PC-9 (cell line): ENCODE measurements around the gene DNAJB8. TPM values are rescaled to one million over a fixed set of nuclear protein-coding genes. Genes with fewer than 3 reads are reported as not detected.

ENCODE experiments used
- BruUV-seq: library from RNA; stranded (reverse); fragments of 400-500 nt; replicated peaks from 2 replicates; lab custom pipeline; 2021; lab: Mats Ljungman, UMichigan
- CTCF ChIA-PET: fragments of 300-600 bp; sonication (Branson Sonifier 250); formaldehyde crosslinking; loops from one replicate; lab custom pipeline; 2022; ENCODE audit warnings: antibody characterized with exemption; lab: Charles Lee
- POLR2A ChIA-PET: fragments of 300-600 bp; sonication (Branson Sonifier 250); formaldehyde crosslinking; loops from one replicate; lab custom pipeline; 2022; ENCODE audit warnings: antibody characterized with exemption; ENCODE audit not compliant: unreplicated experiment; lab: Charles Lee
- DNase-seq, 2 experiments: peaks; one replicate each; pipeline versions ENCODE4 v3.0.0 to v3.0.0-alpha.2; 2015 to 2022; ENCODE audit warnings: mixed read lengths in 1 of 2
- H2AFZ ChIP-seq: fragments of 200-600 bp; sonication (generic); 2 replicates; pipeline ENCODE4 v1.8.1; 2017; ENCODE audit warnings: antibody characterized with exemption
- H3F3A ChIP-seq: fragments of 200-600 bp; sonication (generic); 2 replicates; pipeline ENCODE4 v1.8.1; 2017; ENCODE audit warnings: antibody characterized with exemption, mild to moderate bottlenecking, low read depth; ENCODE audit not compliant: insufficient read depth
- H3K27ac ChIP-seq: fragments of 200-600 bp; sonication (generic); 2 replicates; pipeline ENCODE4 v1.6.1; 2016; ENCODE audit warnings: mixed run types
- H3K27me3 ChIP-seq: fragments of 200-600 bp; sonication (generic); 2 replicates; pipeline ENCODE4 v1.6.1; 2016; ENCODE audit warnings: low read depth, mixed run types; ENCODE audit not compliant: insufficient read depth
- H3K36me3 ChIP-seq: fragments of 200-600 bp; sonication (generic); 2 replicates; pipeline ENCODE4 v1.6.1; 2016; ENCODE audit warnings: low read depth, mixed run types
- H3K4me1 ChIP-seq: fragments of 200-600 bp; sonication (generic); replicated peaks from 2 replicates; pipeline ENCODE4 v1.6.1; 2016; ENCODE audit warnings: mixed run types; ENCODE audit not compliant: insufficient read depth
- H3K4me2 ChIP-seq: fragments of 200-600 bp; sonication (generic); 2 replicates; pipeline ENCODE4 v1.6.1; 2017; ENCODE audit warnings: mixed run types
- H3K4me3 ChIP-seq: fragments of 200-600 bp; sonication (generic); 2 replicates; pipeline ENCODE4 v1.6.1; 2016; ENCODE audit warnings: mixed run types
- H3K79me2 ChIP-seq: fragments of 200-600 bp; sonication (generic); 2 replicates; pipeline ENCODE4 v1.6.1; 2017; ENCODE audit warnings: low read depth, mixed run types
- H3K9me2 ChIP-seq: fragments of 200-600 bp; sonication (generic); 2 replicates; pipeline ENCODE4 v1.8.1; 2017; ENCODE audit warnings: mild to moderate bottlenecking; ENCODE audit not compliant: insufficient read depth
- H3K9me3 ChIP-seq: fragments of 200-600 bp; sonication (generic); 2 replicates; pipeline ENCODE4 v1.8.1; 2016; ENCODE audit warnings: low read depth; ENCODE audit not compliant: insufficient read depth
- H4K20me1 ChIP-seq: fragments of 200-600 bp; sonication (generic); 2 replicates; pipeline ENCODE4 v1.8.1; 2017; ENCODE audit not compliant: insufficient read depth
- CTCF ChIP-seq: fragments of 200-600 bp; sonication (generic); conservative IDR thresholded peaks from 2 replicates; pipeline ENCODE4 v1.6.1; 2017; ENCODE audit warnings: mixed run types, antibody characterized with exemption, mild to moderate bottlenecking, moderate library complexity
- EZH2 ChIP-seq: fragments of 200-600 bp; sonication (generic); IDR thresholded peaks from 2 replicates; pipeline ENCODE4 v1.8.0; 2017; ENCODE audit warnings: antibody characterized with exemption, low read depth
- intact Hi-C: fragments of 100-400 bp; cut with micrococcal nuclease; formaldehyde crosslinking; loops from one replicate; pipeline ENCODE4 v1.10.0; 2022; ENCODE audit not compliant: unreplicated experiment
- total RNA-seq: library from RNA; stranded (reverse); gene quantifications from 2 replicates; pipeline ENCODE4 v1.2.3, GENCODE V29; 2021

DNAJB8 gene
- total RNA-seq, 1 experiment from 2014 or later = not detected

DNA sequence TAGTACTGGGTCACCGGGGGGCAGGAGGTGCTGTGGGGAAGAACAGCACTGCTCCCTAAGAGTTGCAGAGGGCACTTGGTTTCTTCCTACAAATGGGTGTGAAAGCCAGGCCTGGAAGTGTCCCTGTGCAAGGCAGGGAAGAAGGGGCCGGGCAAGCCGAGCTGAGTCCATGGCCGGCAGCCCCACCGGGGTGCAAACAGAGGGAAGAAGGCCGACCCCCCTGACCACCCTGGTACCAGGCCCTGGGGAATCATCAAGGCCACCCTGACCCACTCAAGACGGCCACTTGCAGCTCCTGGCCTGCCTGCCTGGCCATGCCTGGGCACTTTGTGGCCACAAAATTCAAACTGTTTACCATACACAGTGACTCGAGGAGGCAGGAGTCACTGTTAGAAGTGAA, 8.7 kb upstream of the DNAJB8 start:
- Histone ChIP-seq H2AFZ (no peak overlapping the region), H3K27ac (no peak overlapping the region), H3K27me3 (no peaks in the 10 kb centered on the region), H3F3A (0 out of 2 replicates have a peak, but pooled peaks cover 4% of the 10 kb centered on the region), H3K4me3 (no peak overlapping the region), H3K4me1 (no peaks in the 10 kb centered on the region), H3K9me3 (no peaks in the 10 kb centered on the region), H4K20me1 (no peaks in the 10 kb centered on the region), H3K9me2 (no peaks in the 10 kb centered on the region), H3K36me3 (no peaks in the 10 kb centered on the region), H3K79me2 (no peaks in the 10 kb centered on the region), H3K4me2 (no peak overlapping the region)
- DNase-seq = no peak
- no peak for TF ChIP-seq CTCF
- no TSS peak for BruUV-seq
- CTCF ChIA-PET = no interaction called here
- intact Hi-C loops = no loop called here
- POLR2A ChIA-PET = no interaction called here

DNA sequence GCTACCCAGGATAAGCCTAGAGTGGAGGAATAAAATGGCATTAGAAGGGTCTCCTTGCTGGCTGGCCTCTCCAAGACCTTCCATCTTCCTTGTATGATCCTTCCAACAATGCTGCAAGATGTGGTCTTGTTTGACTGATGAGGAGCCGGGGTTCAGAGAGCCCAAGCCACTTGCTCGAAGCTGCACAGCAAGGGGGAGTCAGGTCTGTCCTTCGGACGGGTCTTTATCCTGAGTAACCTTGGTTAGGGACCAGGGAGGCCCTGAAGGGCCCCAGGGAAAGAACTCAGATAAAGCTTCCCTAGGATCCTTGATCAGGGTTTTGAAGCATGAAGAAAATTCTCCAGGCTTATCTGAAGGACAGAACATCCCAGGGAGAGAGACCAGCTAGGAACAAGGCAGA, 7.0 kb upstream of the DNAJB8 start:
- Histone ChIP-seq H3F3A (no peaks in the 10 kb centered on the region), H3K36me3 (no peaks in the 10 kb centered on the region), H3K4me2 (no peak overlapping the region), H3K9me3 (no peaks in the 10 kb centered on the region), H3K79me2 (no peaks in the 10 kb centered on the region), H3K27ac (no peak overlapping the region), H3K4me3 (no peak overlapping the region), H3K4me1 (no peaks in the 10 kb centered on the region), H3K27me3 (no peaks in the 10 kb centered on the region), H3K9me2 (no peaks in the 10 kb centered on the region), H2AFZ (no peak overlapping the region), H4K20me1 (no peaks in the 10 kb centered on the region)
- ChIA-PET CTCF (no interaction called here), POLR2A (no interaction called here)
- no peak for DNase-seq
- intact Hi-C loops = no loop called here
- no TSS peak for BruUV-seq
- TF ChIP-seq EZH2 (no peak), CTCF (no peak)

- no peaks in the 10 kb centered on the region for H4K20me1 ChIP-seq
- ChIA-PET POLR2A (no interaction called here), CTCF (interaction anchor here (1.0 kb wide), 1 partner anchor 44 kb away, joined by 3 read pairs; no protein-coding TSS in a partner anchor)
- H3K4me1 ChIP-seq = no peaks in the 10 kb centered on the region
- H3K4me2 ChIP-seq = no peak overlapping the region
- no peak overlapping the region for H3K4me3 ChIP-seq
- H3K27me3 ChIP-seq = peaks cover under 1% of the 10 kb centered on the region; the same call in 1 of the 2 replicates
- TF ChIP-seq EZH2 (no peak), CTCF (no peak)
- no peaks in the 10 kb centered on the region for H3K9me3 ChIP-seq
- intact Hi-C loops = no loop called here
- BruUV-seq = no TSS peak
- no peaks in the 10 kb centered on the region for H3K9me2 ChIP-seq
- DNase-seq = no peak
- no peak overlapping the region for H2AFZ ChIP-seq
- no peaks in the 10 kb centered on the region for H3K36me3 ChIP-seq
- no peaks in the 10 kb centered on the region for H3K79me2 ChIP-seq
- H3K27ac ChIP-seq = no peak overlapping the region
- no peaks in the 10 kb centered on the region for H3F3A ChIP-seq
Measured at GRCh38 chr3:128473180-128473519, 6.5 kb upstream of the DNAJB8 start.
